NCI-H2107 treated with DMSO at 0.1 percent for 48 hours (cell line): ENCODE measurements around the gene WDR55.
A peak's percentile ranks its signal among the peaks of the same experiment; 100 is the strongest.
"Not testable (repeated sequence)": the region's sequence is repeated elsewhere in the genome, so short reads cannot be mapped to it uniquely, and the experiment has no call there.

Experiments used
- DNase-seq: peaks from one replicate; lab custom pipeline; 2025; ENCODE audit not compliant: unreplicated experiment; lab: John Stamatoyannopoulos, UW

WDR55 gene

DNA sequence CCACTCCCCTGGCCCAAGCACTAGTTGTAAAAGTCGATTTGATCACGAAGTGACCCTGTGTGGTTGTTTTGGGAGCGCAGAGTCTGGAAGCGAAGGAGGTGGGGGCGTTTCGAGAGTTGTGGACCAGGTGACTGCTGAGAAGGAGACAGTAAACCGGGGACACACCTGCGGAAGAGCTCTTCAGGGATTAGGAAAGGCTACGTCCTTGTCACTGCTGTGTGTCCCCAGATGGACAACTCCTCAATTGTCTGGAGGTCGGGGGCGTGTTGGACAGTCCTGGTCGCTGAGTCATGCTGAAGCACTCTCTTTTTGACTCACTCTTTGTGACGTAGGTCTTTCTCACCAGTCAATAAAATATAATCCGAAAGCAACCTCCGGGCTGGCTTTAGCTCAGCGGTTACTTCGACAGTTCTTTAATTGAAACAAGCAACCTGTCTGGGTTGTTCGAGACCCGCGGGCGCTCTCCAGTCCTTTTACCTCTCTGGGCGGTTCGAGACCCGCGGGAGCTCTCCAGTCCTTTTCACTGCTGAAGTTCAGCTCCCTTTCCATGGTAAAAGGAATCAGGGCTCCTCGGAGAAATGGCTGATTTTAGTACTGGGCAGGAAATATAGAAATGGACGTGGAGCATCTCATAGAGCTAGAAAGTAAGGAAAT, 46.3 kb downstream of the WDR55 start:
- peak; percentile 77 for DNase-seq

DNA sequence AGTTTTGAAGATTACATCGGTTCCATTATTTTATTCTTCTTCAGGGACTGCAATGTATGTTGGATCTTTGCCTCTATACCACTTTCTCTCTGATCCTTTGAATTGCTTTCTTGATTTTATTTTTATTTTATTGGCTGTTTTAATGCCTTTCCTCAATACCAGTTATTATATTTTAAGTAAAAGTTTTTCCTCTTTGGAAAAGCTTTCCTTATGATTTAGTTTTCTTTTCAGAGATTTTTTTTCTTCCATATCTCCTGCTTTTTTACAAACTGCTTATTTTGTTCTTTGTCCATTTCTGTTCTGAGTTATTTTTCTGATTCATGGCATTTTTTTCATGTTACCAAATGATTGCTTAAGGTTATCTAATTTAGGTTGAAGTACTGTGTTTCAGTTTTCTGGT, 47.1 kb downstream of the WDR55 start:
- no peak for DNase-seq

DNA sequence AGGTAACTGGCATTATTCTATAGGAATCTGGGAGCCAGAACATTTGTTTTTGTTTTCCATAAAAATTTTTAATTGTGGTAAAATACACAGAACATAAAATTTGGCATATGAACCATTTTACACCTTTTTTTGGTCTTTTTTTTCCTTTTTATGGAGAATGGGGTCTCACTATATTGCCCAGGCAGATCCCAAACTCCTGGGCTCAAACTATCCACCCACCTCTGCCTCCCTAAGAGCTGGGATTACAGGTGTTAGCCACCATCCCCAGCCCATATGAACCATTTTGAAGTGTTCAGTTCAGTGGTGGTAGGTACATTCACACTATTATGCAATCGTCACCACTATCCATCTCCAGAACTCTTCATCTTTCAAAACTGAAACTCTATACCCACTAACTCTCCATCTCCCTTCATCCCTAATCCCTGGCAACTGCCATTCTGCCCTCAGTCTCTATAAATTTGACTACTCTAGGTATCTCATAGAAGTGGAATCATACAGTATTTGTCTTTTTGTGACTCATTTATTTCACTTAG, 48.9 kb downstream of the WDR55 start:
- DNase-seq: no peak

DNA sequence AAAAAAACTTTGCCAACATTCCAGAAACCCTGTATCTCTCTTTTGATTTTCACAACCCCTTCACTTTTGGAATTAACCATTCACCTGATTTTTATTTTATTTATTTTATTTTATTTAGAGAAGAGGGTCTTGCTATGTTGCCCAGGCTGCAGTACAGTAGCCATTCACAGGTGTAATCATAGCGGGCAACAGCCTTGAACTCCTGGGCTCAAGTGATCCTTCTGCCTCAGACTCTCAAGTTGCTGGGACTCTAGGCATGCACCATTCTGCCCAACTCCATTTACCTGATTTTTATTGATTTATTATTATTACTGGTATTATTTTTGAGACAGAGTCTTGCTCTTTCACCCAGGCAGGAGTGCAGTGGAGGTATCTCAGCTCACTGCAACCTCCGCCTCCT, 51.5 kb downstream of the WDR55 start:
- DNase-seq: not testable (repeated sequence)

DNA sequence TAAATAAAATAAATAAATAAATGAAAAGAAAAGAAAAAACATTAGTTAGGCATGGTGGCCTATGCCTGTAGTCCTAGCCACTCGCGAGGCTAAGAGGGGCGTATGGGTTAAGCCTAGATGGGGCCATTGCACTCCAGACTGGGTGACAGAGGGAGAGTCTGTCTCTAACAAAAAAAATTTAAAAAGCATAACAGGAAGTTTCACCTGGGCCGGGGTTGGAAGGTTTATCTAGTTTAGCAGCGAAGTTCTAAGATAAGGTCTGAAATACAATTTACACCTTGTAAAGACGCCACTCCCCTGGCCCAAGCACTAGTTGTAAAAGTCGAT, 53.5 kb downstream of the WDR55 start:
- DNase-seq: no peak

DNA sequence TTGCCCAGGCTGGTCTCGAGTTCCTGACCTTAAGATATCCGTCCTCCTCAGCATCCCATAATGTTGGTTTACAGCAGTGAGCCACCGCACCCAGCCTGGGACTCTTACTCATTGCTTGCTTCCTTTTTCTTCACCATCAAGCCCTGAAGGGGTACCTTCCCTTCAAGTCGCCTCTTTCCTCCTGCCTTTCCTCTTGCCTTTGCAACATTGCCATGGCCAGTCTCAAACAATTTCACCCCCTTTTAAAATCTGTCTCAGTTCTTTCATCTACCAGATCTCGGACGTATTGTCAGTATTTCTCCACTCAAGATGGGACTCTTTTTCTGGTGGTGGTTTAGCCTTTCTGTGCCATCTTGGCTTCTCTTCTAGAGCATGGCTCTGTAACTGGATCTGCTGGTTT, 56.0 kb downstream of the WDR55 start:
- not testable (repeated sequence) for DNase-seq

DNA sequence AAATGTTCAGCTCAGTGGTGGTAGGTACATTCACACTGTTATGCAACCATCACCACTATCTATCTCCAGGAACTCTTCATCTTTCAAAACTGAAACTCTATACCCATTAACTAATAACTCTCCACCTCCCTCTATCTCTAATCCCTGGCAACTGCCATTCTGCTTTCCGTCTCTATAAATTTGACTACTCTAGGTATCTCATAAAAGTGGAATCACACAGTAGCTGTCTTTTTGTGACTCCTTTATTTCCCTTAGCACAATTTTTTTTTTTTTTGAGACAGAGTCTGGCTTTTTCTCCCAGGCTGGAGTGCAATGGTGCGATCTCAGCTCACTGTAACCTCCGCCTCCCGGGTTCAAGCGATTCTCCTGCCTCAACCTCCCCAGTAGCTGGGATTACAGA, 56.7 kb downstream of the WDR55 start:
- DNase-seq: peak; percentile 3
